HL-60 (cell line): ENCODE measurements around the gene RUBCNL.

Experiments
- DNase-seq, 2 experiments: peaks; one replicate each; pipeline ENCODE4 v3.0.0-alpha.2; 2010 to 2020; ENCODE audit warnings: low read depth in 1 of 2, low spot score in 1 of 2
- H3K27ac ChIP-seq: fragments of 250-450 bp; sonication (Bioruptor Pico); replicated peaks from 2 replicates; pipeline ENCODE4 v1.5.1; 2020; ENCODE audit warnings: mild to moderate bottlenecking, moderate library complexity
- H3K27me3 ChIP-seq: fragments of 250-450 bp; sonication (Bioruptor Pico); 2 replicates; pipeline ENCODE4 v1.5.1; 2021; ENCODE audit warnings: mild to moderate bottlenecking, moderate library complexity; ENCODE audit not compliant: insufficient read depth, poor library complexity, severe bottlenecking
- H3K4me3 ChIP-seq: replicated peaks from 2 replicates; pipeline ENCODE4 v1.5.1; 2011; ENCODE audit warnings: mild to moderate bottlenecking, control low read depth, low read length; ENCODE audit not compliant: insufficient read depth
- CTCF ChIP-seq: IDR thresholded peaks from one replicate; pipeline ENCODE4 v1.5.1; 2011; ENCODE audit warnings: low read length, control low read depth, inconsistent platforms; ENCODE audit not compliant: insufficient read depth
- GABPA ChIP-seq: IDR thresholded peaks from 2 replicates; pipeline ENCODE4 v1.6.1; 2012; ENCODE audit warnings: low read depth
- POLR2AphosphoS5 ChIP-seq: IDR thresholded peaks from 2 replicates; pipeline ENCODE4 v1.6.1; 2012; ENCODE audit warnings: low read depth
- REST ChIP-seq: IDR thresholded peaks from 2 replicates; pipeline ENCODE4 v1.6.1; 2012; ENCODE audit warnings: low read depth; ENCODE audit not compliant: insufficient replicate concordance
- SPI1 ChIP-seq: IDR thresholded peaks from 2 replicates; pipeline ENCODE4 v1.6.1; 2012; ENCODE audit warnings: low read depth, mild to moderate bottlenecking, borderline replicate concordance

Gene RUBCNL

DNA sequence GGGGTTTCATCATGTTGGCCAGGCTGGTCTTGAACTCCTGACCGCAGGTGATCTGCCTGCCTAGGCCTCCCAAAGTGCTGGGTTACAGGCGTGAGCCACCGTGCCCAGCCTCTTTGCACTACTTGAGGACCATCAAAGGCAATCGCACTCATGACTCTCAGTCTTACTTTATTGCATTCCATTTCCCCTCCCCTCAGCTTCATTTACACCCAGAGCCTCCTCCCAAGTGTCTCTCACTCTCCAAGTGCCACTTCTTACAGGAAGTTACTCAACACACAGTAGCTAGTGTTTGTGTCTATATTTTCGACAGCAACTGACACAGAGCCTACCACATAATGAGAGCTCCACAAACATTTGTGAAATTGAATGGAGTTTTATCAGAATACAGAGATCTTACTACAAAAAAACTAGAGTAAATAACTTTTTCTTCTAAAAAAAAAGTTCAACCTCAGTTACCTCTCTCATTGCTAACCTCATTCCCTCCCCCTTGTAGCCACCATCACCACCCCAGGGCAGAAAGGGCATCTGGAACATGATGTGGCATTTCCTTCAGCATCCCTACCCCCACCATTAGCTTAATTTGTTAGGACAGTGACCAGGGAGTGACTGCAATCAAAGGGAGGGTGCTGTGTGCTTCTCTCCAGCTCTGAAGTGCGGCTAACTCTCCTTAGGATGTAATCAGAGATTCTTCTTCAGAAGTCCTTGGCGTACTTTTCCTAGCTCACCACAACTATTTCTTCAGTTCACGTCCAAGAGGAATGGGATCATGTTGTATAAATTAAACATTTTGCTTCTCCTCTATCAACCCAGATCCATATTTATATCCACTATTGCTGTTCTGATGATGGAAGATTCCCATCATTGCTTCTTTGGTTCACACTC, 17.0 kb upstream of the RUBCNL start:
- Histone ChIP-seq H3K27ac (peak overlapping the region; percentile 91), H3K4me3 (0 out of 2 replicates have a peak overlapping the region, but pooled peaks have one; percentile 0), H3K27me3 (no peaks in the 10 kb centered on the region)
- TF ChIP-seq REST: no peak
- no peak; the same call in 1 of the 2 replicates for TF ChIP-seq GABPA
- peak; percentile 35; the same call in 1 of the 2 replicates for TF ChIP-seq SPI1
- no peak for TF ChIP-seq CTCF
- peak; percentile 68 to 91 for DNase-seq

GRCh38 chr13:46402178-46402577, 15.1 kb upstream of the RUBCNL start:
- no peaks in the 10 kb centered on the region for H3K27me3 ChIP-seq
- H3K4me3 ChIP-seq: no peak overlapping the region
- TF ChIP-seq REST (no peak), GABPA (no peak), SPI1 (no peak), POLR2AphosphoS5 (no peak), CTCF (no peak)
- no peak for DNase-seq
- H3K27ac ChIP-seq: no peak overlapping the region; the same call in 1 of the 2 replicates

DNA sequence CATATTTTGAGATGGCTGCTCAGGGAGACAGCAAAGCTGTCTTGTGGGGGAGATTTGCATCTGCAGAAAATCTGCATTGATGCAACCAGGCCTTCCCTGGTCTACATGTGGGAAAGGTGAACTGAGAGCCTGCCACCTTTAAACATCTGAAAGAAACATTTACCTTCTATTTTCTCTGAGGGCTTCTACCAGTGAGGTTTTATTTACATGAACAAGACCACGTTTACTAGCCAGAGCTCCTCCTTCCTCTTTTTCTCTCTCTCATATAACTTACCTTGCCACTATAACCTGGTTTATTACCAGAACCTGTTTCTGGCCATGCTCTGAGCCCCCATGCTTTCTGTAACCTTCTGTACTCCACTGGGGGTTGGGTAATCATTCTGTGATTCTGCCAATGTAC, 14.4 kb upstream of the RUBCNL start:
- DNase-seq: peak in 1 of 2 experiments; percentile 34
- TF ChIP-seq CTCF (no peak), GABPA (no peak), SPI1 (peak; percentile 42; the same call in 1 of the 2 replicates), POLR2AphosphoS5 (no peak)
- Histone ChIP-seq H3K27me3 (no peaks in the 10 kb centered on the region), H3K27ac (peak overlapping the region; percentile 50), H3K4me3 (no peak overlapping the region)

DNA sequence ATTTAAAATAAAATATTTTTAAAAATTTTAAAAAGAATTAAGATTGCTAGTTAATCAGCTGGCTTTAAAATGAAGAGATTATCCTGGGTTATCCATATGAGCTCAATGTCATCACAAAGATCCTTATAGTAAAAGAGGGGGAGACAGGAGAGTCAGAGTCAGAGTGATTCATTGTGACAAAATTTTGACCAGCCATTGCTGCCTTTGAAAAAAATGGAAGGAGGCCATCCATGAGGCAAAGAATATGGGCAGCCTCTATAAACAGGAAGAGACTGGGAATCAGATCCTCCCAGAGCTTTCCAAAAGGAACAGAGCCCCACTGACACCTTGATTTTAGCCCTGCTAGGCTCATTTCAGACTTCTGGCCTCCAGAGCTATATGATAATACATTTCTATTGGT, 9.3 kb upstream of the RUBCNL start:
- Histone ChIP-seq H3K4me3 (no peak overlapping the region), H3K27me3 (no peaks in the 10 kb centered on the region), H3K27ac (no peak overlapping the region)
- no peak for TF ChIP-seq SPI1
- no peak for TF ChIP-seq GABPA
- DNase-seq: no peak
